HG03175 (cell line): ENCODE results near the gene NES.

ENCODE experiments used
- ATAC-seq: cut with Tn5 transposase; IDR thresholded peaks from one replicate; pipeline ENCODE4 v1.9.1; 2021; ENCODE audit warnings: mild to moderate bottlenecking, moderate library complexity; ENCODE audit not compliant: unreplicated experiment

Gene NES

DNA sequence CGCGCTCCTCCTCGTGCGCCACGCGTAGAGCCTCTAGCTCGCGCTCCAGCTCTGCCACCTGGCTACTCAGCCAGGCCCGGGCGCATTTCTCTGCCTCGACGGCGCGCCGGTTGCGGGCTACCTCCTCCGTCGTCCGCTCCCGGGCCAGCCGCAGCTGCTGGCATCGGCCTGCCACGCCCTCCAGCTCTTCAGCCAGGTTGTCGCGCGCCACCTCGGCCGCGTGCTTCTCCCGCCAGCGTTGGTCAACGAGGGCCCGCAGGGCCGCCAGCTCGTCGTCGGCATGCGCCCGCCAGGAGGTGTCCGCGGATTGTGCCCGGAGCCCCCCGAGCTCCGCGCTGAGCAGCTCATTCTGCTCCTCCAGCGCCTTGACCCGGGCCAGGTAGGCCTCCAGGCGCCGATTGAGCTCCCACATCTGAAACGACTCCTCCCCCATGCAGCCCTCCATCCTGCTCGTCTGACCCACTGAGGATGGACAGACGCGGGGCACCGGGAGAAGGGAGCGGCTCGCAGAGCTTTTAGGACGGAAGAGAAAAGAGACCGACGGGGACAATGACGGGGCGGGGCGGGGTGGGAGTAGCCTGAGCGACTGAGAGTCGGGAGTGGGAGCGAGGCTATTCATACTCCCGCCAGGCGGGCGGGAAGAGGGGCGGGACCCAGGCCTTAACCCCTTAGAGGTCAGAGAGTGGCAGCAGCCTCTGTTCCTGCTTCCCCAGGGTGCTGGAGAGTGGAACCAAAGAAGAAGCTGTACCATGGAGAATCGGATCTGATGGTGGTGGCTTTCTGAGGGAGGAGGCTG lies at the start of gene NES:
NES (minus strand) TSS at position 588 of the 796 bp plus-strand sequence; CDS start at position 445, 143 bp downstream.
- ATAC-seq = no peak

GRCh38 chr1:156726549-156727226 lies 49.5 kb upstream of the NES start:
- no peak for ATAC-seq

DNA sequence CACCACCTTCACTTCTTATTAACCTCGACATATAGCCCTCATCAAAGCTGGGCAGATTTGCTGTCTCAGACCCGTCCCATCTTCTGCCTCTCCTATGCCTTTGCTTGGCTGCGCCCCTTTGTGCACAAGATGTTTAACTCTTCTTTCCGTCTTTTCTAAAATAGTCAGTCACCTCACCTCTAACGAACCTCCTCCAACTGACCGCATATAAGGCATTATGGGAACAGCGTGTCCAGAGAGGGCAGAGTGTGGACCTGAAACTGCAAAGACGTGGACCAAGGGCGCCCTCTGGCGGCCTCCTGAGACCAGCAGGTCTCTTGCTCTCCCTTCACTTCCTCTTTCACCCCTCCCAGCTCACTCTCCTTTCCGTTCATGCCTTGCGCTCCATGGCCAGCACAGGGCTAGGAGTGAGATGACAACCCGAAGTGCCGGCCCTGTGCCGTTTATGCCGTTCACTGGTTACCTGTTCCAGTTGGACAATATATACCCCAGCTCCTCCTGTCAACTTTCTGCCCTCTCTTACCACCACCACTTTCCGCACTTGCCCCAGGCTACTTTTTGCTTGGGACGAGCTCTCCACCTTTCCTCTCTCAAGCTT lies 48.6 kb upstream of the NES start:
- ATAC-seq = no peak

DNA sequence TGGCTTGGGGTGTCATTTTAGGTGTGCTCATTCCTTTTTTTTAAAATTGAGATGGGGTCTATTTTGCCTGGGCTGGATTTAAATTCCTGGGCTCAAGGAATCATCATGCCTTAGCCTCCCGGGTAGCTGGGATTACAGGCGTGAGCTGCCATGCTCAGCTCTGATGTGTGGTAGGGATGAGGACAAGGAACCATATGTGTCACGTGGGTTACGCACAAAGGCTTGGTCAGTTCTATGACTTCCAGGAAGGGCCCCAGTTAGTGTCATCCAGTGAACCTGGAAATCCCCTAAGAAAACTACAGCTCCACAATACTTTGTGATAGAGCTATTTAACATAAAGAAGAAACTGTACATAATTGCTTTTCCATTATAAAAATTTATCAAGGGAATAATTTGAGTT lies 44.3 kb upstream of the NES start:
- no peak for ATAC-seq

DNA sequence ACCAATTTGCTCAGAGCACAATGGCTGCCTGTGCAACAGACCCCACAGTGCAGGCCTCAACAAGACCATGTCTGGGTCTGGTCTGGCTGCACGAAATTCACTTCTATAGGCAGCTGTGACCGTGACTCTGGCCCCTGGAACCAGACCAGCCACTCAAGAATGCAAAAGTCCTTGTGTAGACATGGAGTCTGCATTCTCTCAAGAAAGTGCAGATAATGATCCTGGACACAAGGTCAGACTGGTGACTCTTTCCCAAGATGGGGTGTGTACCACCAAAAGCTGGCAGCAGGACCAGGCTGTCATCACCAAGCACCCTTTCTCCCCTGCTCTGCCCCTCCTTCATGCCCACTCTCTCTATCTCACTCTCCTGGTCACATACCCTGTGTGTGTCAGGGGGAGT lies 43.9 kb upstream of the NES start:
- no peak for ATAC-seq

- ATAC-seq = no peak
These were observed 40.1 kb upstream of the NES start for GRCh38 chr1:156717351-156717750.

DNA sequence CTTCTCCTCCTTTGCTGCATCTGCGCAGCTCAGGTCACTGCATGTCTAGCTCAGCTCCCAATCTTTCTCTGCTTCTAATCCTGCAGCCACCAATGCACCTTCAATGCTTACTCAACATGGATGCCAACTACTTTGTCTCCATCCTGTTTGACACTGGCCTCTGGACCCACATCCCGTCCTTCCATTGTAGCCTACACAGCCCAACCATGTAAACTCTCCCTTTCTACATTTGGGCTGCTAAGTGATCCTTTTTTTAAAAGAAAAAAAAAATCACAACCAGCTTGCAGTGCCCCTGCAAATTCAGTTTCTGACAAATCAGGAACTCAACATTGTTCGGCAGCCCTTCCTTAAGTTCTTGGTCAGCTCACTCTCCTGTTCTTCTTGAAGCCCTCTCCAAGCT lies 37.6 kb upstream of the NES start:
- no peak for ATAC-seq

- ATAC-seq = no peak
These were observed 35.4 kb upstream of the NES start for GRCh38 chr1:156712626-156713025.

GRCh38 chr1:156711011-156711817 lies 34.0 kb upstream of the NES start:
- ATAC-seq = no peak

DNA sequence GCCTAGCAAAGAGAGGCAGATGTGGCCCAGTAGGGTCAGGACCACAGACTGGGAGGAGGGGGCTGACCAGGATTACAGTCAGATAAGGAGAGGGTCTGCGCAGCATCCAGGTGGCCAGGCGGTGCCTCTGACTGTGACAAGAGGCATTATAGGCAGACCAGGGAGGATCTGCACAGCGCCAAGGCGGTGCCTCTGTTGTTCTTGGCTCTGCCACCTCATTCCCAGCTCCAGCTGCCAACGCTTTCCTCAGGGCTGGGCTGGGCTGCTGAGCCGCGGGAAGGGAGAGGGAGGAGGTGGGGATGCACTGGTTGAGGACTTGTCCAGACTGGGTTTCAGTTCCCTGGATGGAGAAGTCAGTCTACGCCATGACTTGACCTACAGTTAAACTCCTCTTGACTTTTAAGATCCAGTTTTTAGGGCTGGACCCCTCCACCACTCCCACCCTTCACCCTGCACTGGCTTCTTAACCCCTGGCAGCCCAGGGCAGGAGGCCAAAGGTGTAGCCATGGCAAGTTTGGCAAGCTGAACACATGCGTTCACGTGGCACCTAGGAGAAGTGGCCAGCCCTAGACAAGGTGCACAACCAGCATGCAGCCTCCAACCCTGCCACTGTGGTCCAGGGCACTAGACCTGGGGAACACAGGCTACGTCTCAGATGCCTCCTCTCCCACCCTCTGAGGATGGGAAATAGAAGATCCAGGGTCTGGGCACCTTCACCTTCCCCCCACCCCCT lies 32.7 kb upstream of the NES start:
- ATAC-seq = no peak

- ATAC-seq = no peak
These were observed 31.8 kb upstream of the NES start for GRCh38 chr1:156709031-156709430.

DNA sequence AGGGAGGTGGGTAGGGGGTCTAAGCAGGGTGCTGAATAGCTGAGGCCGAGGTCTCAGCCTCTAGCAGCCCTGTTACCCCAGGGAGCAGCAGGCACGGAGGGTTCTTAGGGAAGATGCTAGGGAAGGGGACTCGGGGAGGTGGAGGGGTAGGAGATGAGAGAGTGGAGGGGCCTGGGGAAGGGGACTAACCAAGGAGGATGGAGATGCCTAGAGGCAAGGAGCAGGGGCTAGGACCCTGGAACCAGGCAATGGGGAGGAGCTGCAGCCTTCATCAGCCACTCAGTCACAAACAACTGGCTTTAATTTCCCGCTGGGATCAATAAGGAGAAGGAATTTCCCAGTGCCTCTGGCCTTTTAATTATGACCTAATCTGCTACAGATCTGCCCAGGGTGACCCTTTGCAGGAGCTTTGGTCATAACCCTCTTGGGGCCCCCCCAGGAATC lies 31.0 kb upstream of the NES start:
- no peak for ATAC-seq

DNA sequence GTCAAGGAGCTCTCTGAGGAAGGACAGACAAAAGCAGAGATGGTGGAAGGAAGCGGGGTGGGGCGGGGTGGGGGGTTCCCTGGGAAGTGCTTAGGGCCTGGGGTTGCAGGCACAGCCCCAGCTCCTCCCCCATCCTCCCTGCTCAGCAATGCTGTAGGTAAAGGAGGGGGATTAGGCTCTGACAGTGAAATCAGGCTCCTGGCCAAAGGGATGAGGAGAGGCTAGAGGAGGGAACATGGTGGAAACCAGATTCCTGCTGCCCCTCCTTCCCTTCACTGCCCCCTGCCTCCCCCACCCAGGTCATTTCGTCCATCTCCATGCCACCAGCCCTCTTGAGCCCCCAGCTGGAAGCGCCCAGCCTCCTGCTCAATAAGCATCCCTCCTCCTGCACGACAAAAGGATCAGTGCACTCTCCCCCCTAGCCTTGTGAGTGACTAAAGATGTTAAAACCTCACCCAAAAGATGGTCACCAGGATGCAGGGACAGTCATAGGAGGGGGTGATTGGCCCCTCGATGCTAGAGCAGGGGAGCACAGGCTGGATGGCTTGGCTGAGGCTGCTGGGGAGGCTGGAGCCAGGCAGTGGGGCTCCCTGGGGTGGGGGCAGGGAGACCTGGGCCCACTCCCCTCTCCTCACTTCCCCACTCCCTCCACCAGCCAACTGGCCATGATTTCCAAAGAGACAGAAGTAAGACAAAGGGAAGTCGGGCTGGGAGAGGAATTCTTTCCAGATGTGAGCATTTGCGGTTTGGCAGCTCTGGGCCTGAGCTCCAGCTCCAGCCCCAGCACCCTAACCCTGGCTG lies 30.4 kb upstream of the NES start:
- ATAC-seq = no peak

DNA sequence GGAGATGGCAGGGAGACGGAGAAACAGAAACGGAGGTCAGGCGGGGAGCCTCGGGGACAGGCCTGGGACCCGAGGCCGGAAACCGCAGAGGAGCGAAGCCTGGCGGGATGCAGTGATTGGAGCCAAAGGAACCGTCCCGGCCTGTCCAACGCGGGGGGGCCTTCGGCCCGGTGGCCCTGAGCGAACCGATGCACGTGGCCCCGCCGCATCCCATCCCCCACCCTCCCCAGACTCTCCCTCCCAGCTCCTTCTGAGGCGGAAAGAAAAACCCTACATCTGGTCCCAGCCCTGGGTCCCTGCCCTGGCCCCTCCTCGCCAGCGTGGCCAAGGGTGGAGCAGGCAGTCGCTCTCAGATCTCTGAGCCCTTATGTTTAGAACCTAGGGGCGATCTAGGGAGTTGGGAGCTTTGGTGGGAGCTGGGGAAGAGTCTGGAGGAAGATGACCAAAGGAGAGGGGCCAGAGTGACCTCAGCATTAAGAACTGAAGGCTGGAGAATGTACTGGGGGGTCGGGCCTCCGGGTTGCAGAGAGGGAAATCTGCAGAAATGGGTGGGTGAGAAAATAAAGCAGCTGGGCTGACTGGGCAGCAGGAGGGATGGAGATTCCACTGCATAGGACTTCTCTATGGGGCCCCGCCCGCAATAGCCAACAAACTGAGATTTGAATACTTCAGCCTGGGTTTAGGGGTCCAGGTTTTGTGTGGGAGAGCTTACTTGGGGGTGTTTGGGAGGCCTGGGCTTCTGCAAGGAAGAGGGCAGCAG lies 29.6 kb upstream of the NES start:
- no peak for ATAC-seq

DNA sequence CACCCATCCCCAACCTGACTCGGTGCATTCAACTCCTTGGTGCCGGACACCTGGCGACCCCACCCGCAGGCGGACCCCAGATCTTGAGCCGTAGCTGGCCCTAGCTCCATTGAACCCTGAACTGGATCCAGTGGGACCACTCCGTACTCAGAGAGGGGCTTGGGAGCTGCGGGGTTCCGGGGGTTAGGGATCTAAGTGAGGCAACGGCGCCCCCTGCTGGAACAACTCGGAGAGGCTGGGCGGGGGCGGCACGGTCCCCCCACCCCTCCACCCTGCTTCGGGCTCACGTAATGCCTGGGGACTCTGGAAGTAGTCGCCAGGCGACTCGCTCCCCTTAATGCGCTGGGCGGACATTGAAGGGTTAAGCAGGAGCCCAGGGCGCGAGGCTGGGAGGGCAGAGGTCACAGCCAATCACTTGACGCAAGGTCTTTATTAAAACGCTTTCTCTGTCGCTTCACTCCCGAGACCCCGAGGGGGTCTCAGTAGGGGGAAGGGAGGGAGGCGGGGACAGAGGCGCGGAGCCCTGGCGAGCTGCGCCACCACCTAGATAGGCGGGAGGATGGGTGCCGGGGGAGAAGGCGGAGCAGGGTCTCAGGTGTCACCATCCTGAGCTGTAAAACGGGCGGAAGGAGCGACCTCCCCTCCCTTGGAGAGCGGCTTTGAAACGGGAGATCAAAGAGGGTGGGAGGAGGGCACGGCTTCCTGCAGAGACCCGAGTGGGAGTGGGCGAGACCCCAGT lies 28.9 kb upstream of the NES start:
- ATAC-seq = no peak

GRCh38 chr1:156705321-156705917 lies 28.2 kb upstream of the NES start, which contains the start of gene CRABP2:
Gene CRABP2, minus strand, starts transcription at chr1:156705583. Its CDS starts 137 bp downstream, at chr1:156705446.
- no peak for ATAC-seq

GRCh38 chr1:156704930-156705320 lies 27.7 kb upstream of the NES start:
- ATAC-seq = no peak
